HepG2 (cell line): Measurements from ENCODE around the gene ARHGAP45. TPM values are rescaled to one million over a fixed set of nuclear protein-coding genes. Genes with fewer than 3 reads are reported as not detected.

Source experiments
- ATAC-seq: fragments of 200-7000 bp; cut with Tn5 transposase; 3 replicates; pipeline ENCODE4 v1.9.1; 2020; ENCODE audit warnings: mild to moderate bottlenecking, moderate library complexity
- BruUV-seq: library from RNA; stranded (reverse); fragments of 400-500 nt; replicated peaks from 2 replicates; lab custom pipeline; 2021; lab: Mats Ljungman, UMichigan
- CTCF ChIA-PET: fragments of 300-600 bp; formaldehyde crosslinking; extraction: SDS; loops from one replicate; lab custom pipeline; 2021; ENCODE audit warnings: low total read pairs, inconsistent platforms, low intra/inter-chr PET ratio; lab: Yijun Ruan, JAX
- POLR2A ChIA-PET: fragments of 350-600 bp; sonication (Branson Sonifier 250); formaldehyde crosslinking; loops from one replicate; lab custom pipeline; 2020; ENCODE audit warnings: antibody characterized with exemption, inconsistent platforms; lab: Yijun Ruan, JAX
- DNase-seq: peaks from one replicate; pipeline ENCODE4 v3.0.0-alpha.2; 2015; ENCODE audit warnings: low spot score
- FAIRE-seq: peaks from 3 replicates; lab custom pipeline; 2011; peaks lifted over from hg19 to GRCh38; lab: Jason Lieb, UNC
- H2AFZ ChIP-seq: one replicate; pipeline ENCODE4 v1.6.1; 2011; ENCODE audit warnings: low read length, inconsistent platforms
- H3K27ac ChIP-seq: fragments of 300-600 bp; 3 replicates; pipeline ENCODE4 v1.8.0; 2011; ENCODE audit warnings: mixed run types, mild to moderate bottlenecking, mixed read lengths, low read length, inconsistent platforms; ENCODE audit not compliant: insufficient read depth; ENCODE audit errors: extremely low read length
- H3K27me3 ChIP-seq, 2 experiments: fragments of 200-600 bp in 1 of 2; 2 replicates in 1 of 2; 3 replicates in 1 of 2; pipeline versions ENCODE4 v1.6.0 to v1.8.0; 2011; ENCODE audit warnings: low read length in 2 of 2, mild to moderate bottlenecking in 2 of 2, moderate library complexity in 2 of 2, inconsistent platforms in 1 of 2; ENCODE audit not compliant: insufficient read depth in 2 of 2, control insufficient read depth in 1 of 2
- H3K36me3 ChIP-seq, 2 experiments: fragments of 200-600 bp in 1 of 2; replicated peaks in 1 of 2; 2 replicates in 1 of 2; 3 replicates in 1 of 2; pipeline versions ENCODE4 v1.5.1 to v1.8.0; 2011; ENCODE audit warnings: low read length in 2 of 2, inconsistent platforms in 1 of 2; ENCODE audit not compliant: insufficient read depth in 2 of 2, control insufficient read depth in 1 of 2
- H3K4me1 ChIP-seq: 2 replicates; pipeline ENCODE4 v1.5.1; 2012; ENCODE audit warnings: low read length, inconsistent platforms; ENCODE audit not compliant: insufficient read depth
- H3K4me2 ChIP-seq: 2 replicates; pipeline ENCODE4 v1.6.0; 2011; ENCODE audit warnings: low read depth, low read length, inconsistent platforms
- H3K4me3 ChIP-seq, 3 experiments: fragments of 200-600 bp in 1 of 3; sonication (generic), shearing (Covaris generic) in 1 of 3; replicated peaks in 1 of 3; 2 replicates each; pipeline ENCODE4 v1.5.1; 2011 to 2016; ENCODE audit warnings: low read length in 3 of 3, inconsistent platforms in 2 of 3, low read depth in 2 of 3, mild to moderate bottlenecking in 2 of 3, control low read depth in 1 of 3, mixed read lengths in 1 of 3; ENCODE audit not compliant: insufficient read depth in 1 of 3
- H3K79me2 ChIP-seq: one replicate; pipeline ENCODE4 v1.6.1; 2011; ENCODE audit warnings: low read length, inconsistent platforms; ENCODE audit not compliant: insufficient read depth
- H3K9ac ChIP-seq: 2 replicates; pipeline ENCODE4 v1.6.0; 2011; ENCODE audit warnings: mild to moderate bottlenecking, low read depth, low read length, inconsistent platforms; ENCODE audit not compliant: insufficient read depth
- H3K9me3 ChIP-seq: 2 replicates; pipeline ENCODE4 v1.5.1; 2012; ENCODE audit warnings: mild to moderate bottlenecking, low read length
- H4K20me1 ChIP-seq: 2 replicates; pipeline ENCODE4 v1.6.0; 2011; ENCODE audit warnings: inconsistent platforms, mild to moderate bottlenecking, low read length, moderate library complexity; ENCODE audit not compliant: insufficient read depth
- AGO1 ChIP-seq: fragments of 200-400 bp; formaldehyde crosslinking; IDR thresholded peaks from 2 replicates; pipeline ENCODE4 v1.6.1; 2017; ENCODE audit warnings: mild to moderate bottlenecking, low read depth, low read length, moderate library complexity; ENCODE audit not compliant: poor library complexity, severe bottlenecking
- ARNT ChIP-seq: fragments of 450-650 bp; IDR thresholded peaks from 2 replicates; pipeline ENCODE4 v1.6.1; 2017
- GABPB1 ChIP-seq: IDR thresholded peaks from 2 replicates; pipeline ENCODE4 v1.6.1; 2016; ENCODE audit warnings: mild to moderate bottlenecking, missing genetic modification reagents, moderate library complexity, missing compliant biosample characterization
- HMG20A ChIP-seq: IDR thresholded peaks from 2 replicates; pipeline ENCODE4 v1.6.1; 2016; ENCODE audit warnings: borderline replicate concordance
- HNF4G ChIP-seq, 2 experiments: sonication (generic) in 1 of 2; formaldehyde crosslinking in 1 of 2; IDR thresholded peaks; 2 replicates each; pipeline versions ENCODE4 v1.4.0 to v1.6.1; 2011 to 2020; ENCODE audit warnings: borderline replicate concordance in 2 of 2, low read depth in 2 of 2, mild to moderate bottlenecking in 2 of 2, low read length in 1 of 2, missing genetic modification reagents in 1 of 2, moderate library complexity in 1 of 2
- SMAD1 ChIP-seq: sonication (generic); formaldehyde crosslinking; IDR thresholded peaks from 2 replicates; pipeline ENCODE4 v1.4.0; 2020; ENCODE audit warnings: missing genetic modification reagents, low read depth, mild to moderate bottlenecking, borderline replicate concordance
- ZNF430 ChIP-seq: sonication (generic); formaldehyde crosslinking; IDR thresholded peaks from 2 replicates; pipeline ENCODE4 v1.9.0; 2021; ENCODE audit warnings: mild to moderate bottlenecking, missing genetic modification reagents
- ZNF446 ChIP-seq: sonication (generic); formaldehyde crosslinking; IDR thresholded peaks from 2 replicates; pipeline ENCODE4 v1.5.0; 2020; ENCODE audit warnings: mild to moderate bottlenecking, missing genetic modification reagents
- ZNF644 ChIP-seq: IDR thresholded peaks from 2 replicates; pipeline ENCODE4 v1.6.1; 2016; ENCODE audit warnings: low read depth
- ZNF790 ChIP-seq: sonication (generic); formaldehyde crosslinking; IDR thresholded peaks from 2 replicates; pipeline ENCODE4 v1.8.0; 2022; ENCODE audit warnings: missing genetic modification reagents, mild to moderate bottlenecking, borderline replicate concordance
- WGBS: methylation state at CpG from one replicate; pipeline ENCODE4 v1.1.6; 2017; ENCODE audit warnings: low lambda C conversion rate; 5-methylcytosine and 5-hydroxymethylcytosine counted together
- in situ Hi-C: cut with HindIII; loops from 2 replicates; pipeline ENCODE4 v1.10.0; 2017; ENCODE audit warnings: low pct_unique_long_range_greater_than_20kb; ENCODE audit not compliant: extremely low pct_ligation_motif_present
- intact Hi-C: fragments of 100-400 bp; cut with micrococcal nuclease; formaldehyde crosslinking; loops from one replicate; pipeline ENCODE4 v1.10.0; 2022; ENCODE audit not compliant: unreplicated experiment
- polyA plus RNA-seq, 8 experiments: library from polyadenylated mRNA; depleted of rRNA in 3 of 8; stranded (reverse) in 7 of 8; unstranded in 1 of 8; fragments of >200 nt; fragmentation: Illumina TruSeq in 4 of 8; extraction: Trizol in 4 of 8; gene quantifications; 2 replicates each; pipeline versions ENCODE4 v1.2.1 to v1.2.3, GENCODE V29; 2011 to 2016; ENCODE audit warnings: low read depth in 4 of 8, missing spikeins in 1 of 8, mixed read lengths in 1 of 8; ENCODE audit not compliant: insufficient read depth in 1 of 8
- total RNA-seq, 5 experiments: library from RNA; depleted of rRNA; stranded (reverse); fragments of >200 nt; fragmentation: Illumina TruSeq; extraction: Trizol; gene quantifications; 2 replicates each; pipeline ENCODE4 v1.2.3, GENCODE V29; 2016; ENCODE audit warnings: low read depth in 1 of 5
- TF ChIP-seq, protein P1 (sequence below): sonication (generic); formaldehyde crosslinking; IDR thresholded peaks from 2 replicates; pipeline ENCODE4 v1.4.0; 2020; ENCODE audit warnings: mild to moderate bottlenecking, missing genetic modification reagents, borderline replicate concordance
- TF ChIP-seq, protein P2 (sequence below): sonication (generic); formaldehyde crosslinking; IDR thresholded peaks from 2 replicates; pipeline ENCODE4 v1.8.1; 2022; ENCODE audit warnings: low read depth, mild to moderate bottlenecking, missing genetic modification reagents
- TF ChIP-seq, protein P3 (sequence below): sonication (generic); formaldehyde crosslinking; IDR thresholded peaks from 2 replicates; pipeline ENCODE4 v1.9.0; 2022; ENCODE audit warnings: missing genetic modification reagents, mild to moderate bottlenecking, borderline replicate concordance

Gene ARHGAP45
- total and polyA plus RNA-seq, 2 of the 13 experiments (the other 11 are each of a cell fraction or from before 2014, with no cell fraction given), result 0.84 to 32.0 TPM

- in situ Hi-C loops, result loop anchor here (5.0 kb wide), 1 partner anchor 37 kb away; the partner anchor contains the start of gene ARHGAP45
- CTCF ChIA-PET, result no interaction called here
- H3K27me3 ChIP-seq, result no peaks in the 10 kb centered on the region
- TF ChIP-seq SMAD1 (CRISPR knock-in tag) (peak; percentile 71; the same call in 1 of the 2 replicates), ARNT (no peak), AGO1 (no peak), ZNF430 (peak; percentile 50; the same call in 1 of the 2 replicates), GABPB1 (CRISPR knock-in tag) (peak; percentile 86), ZNF644 (CRISPR knock-in tag) (no peak), HNF4G (IDR thresholded peaks at IDR 0.05; ENCODE audit: borderline replicate concordance, low read depth, low read length) (no peak), HNF4G (CRISPR knock-in tag; IDR thresholded peaks at IDR 0.05; ENCODE audit: borderline replicate concordance, low read depth) (peak; percentile 32; the same call in 1 of the 2 replicates), ZNF446 (CRISPR knock-in tag) (peak; percentile 85; the same call in 1 of the 2 replicates), HMG20A (no peak), ZNF790 (CRISPR knock-in tag) (peak; percentile 92; the same call in 1 of the 2 replicates)
- TF ChIP-seq, protein P1, sequence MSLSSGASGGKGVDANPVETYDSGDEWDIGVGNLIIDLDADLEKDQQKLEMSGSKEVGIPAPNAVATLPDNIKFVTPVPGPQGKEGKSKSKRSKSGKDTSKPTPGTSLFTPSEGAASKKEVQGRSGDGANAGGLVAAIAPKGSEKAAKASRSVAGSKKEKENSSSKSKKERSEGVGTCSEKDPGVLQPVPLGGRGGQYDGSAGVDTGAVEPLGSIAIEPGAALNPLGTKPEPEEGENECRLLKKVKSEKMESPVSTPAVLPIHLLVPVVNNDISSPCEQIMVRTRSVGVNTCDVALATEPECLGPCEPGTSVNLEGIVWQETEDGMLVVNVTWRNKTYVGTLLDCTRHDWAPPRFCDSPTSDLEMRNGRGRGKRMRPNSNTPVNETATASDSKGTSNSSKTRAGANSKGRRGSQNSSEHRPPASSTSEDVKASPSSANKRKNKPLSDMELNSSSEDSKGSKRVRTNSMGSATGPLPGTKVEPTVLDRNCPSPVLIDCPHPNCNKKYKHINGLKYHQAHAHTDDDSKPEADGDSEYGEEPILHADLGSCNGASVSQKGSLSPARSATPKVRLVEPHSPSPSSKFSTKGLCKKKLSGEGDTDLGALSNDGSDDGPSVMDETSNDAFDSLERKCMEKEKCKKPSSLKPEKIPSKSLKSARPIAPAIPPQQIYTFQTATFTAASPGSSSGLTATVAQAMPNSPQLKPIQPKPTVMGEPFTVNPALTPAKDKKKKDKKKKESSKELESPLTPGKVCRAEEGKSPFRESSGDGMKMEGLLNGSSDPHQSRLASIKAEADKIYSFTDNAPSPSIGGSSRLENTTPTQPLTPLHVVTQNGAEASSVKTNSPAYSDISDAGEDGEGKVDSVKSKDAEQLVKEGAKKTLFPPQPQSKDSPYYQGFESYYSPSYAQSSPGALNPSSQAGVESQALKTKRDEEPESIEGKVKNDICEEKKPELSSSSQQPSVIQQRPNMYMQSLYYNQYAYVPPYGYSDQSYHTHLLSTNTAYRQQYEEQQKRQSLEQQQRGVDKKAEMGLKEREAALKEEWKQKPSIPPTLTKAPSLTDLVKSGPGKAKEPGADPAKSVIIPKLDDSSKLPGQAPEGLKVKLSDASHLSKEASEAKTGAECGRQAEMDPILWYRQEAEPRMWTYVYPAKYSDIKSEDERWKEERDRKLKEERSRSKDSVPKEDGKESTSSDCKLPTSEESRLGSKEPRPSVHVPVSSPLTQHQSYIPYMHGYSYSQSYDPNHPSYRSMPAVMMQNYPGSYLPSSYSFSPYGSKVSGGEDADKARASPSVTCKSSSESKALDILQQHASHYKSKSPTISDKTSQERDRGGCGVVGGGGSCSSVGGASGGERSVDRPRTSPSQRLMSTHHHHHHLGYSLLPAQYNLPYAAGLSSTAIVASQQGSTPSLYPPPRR (CRISPR knock-in tag), result no peak; the same call in 1 of the 2 replicates
- TF ChIP-seq, protein P2, sequence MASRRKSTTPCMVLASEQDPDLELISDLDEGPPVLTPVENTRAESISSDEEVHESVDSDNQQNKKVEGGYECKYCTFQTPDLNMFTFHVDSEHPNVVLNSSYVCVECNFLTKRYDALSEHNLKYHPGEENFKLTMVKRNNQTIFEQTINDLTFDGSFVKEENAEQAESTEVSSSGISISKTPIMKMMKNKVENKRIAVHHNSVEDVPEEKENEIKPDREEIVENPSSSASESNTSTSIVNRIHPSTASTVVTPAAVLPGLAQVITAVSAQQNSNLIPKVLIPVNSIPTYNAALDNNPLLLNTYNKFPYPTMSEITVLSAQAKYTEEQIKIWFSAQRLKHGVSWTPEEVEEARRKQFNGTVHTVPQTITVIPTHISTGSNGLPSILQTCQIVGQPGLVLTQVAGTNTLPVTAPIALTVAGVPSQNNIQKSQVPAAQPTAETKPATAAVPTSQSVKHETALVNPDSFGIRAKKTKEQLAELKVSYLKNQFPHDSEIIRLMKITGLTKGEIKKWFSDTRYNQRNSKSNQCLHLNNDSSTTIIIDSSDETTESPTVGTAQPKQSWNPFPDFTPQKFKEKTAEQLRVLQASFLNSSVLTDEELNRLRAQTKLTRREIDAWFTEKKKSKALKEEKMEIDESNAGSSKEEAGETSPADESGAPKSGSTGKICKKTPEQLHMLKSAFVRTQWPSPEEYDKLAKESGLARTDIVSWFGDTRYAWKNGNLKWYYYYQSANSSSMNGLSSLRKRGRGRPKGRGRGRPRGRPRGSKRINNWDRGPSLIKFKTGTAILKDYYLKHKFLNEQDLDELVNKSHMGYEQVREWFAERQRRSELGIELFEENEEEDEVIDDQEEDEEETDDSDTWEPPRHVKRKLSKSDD (CRISPR knock-in tag), result peak; percentile 34; the same call in 1 of the 2 replicates
- TF ChIP-seq, protein P3, sequence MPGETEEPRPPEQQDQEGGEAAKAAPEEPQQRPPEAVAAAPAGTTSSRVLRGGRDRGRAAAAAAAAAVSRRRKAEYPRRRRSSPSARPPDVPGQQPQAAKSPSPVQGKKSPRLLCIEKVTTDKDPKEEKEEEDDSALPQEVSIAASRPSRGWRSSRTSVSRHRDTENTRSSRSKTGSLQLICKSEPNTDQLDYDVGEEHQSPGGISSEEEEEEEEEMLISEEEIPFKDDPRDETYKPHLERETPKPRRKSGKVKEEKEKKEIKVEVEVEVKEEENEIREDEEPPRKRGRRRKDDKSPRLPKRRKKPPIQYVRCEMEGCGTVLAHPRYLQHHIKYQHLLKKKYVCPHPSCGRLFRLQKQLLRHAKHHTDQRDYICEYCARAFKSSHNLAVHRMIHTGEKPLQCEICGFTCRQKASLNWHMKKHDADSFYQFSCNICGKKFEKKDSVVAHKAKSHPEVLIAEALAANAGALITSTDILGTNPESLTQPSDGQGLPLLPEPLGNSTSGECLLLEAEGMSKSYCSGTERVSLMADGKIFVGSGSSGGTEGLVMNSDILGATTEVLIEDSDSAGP (CRISPR knock-in tag), result peak; percentile 66; the same call in 1 of the 2 replicates
These were observed 36.8 kb downstream of the ARHGAP45 start, which contains the start of gene GPX4 for GRCh38 chr19:1103708-1104310. Gene GPX4 (plus strand): TSS chr19:1103994. CDS start chr19:1104044, 50 bp downstream.

More at GRCh38 chr19:1103708-1104310, 36.8 kb downstream of the ARHGAP45 start, which contains the start of gene GPX4:
- Histone ChIP-seq H2AFZ (no peak within 1 kb of the TSS), H3K79me2 (peaks cover 11% of the 10 kb centered on the region), H3K36me3 (peaks cover 6 to 20% of the 10 kb centered on the region in 2 experiments; a peak in 3 of 5 replicates), H4K20me1 (peaks cover 15% of the 10 kb centered on the region; the same call in 1 of the 2 replicates), H3K9ac (peak within 1 kb of the TSS; percentile 98), H3K4me2 (peak within 1 kb of the TSS; percentile 92), H3K4me3 (peak within 1 kb of the TSS; percentile 89 to 92 (median 89)), H3K9me3 (no peaks in the 10 kb centered on the region), H3K4me1 (peaks cover 75% of the 10 kb centered on the region), H3K27ac (peak within 1 kb of the TSS; percentile 100)
- peak; percentile 85 for ATAC-seq
- peak; percentile 89 for FAIRE-seq
- POLR2A ChIA-PET, result interaction anchor here (0.6 to 4.1 kb wide), 14 partner anchors 9 to 165 kb away, joined by 3 to 28 read pairs (median 6); partner anchors contain the start of genes ARHGAP45, CIRBP and RNU6-2
- DNase-seq, result peak; percentile 96
- 0% methylated on average over 5 of the region's 75 CpGs for WGBS
- intact Hi-C loops, result loop anchor here (10.0 kb wide), 1 partner anchor 49 kb away; no protein-coding TSS in a partner anchor
- no TSS peak for BruUV-seq
